ENCODE data around the gene IFNL2. TPM values are rescaled to one million over a fixed set of nuclear protein-coding genes. Genes with fewer than 3 reads are reported as not detected.

IFNL2 gene
- polyA plus RNA-seq, 1 donor from 2014 or later = not detected

DNA sequence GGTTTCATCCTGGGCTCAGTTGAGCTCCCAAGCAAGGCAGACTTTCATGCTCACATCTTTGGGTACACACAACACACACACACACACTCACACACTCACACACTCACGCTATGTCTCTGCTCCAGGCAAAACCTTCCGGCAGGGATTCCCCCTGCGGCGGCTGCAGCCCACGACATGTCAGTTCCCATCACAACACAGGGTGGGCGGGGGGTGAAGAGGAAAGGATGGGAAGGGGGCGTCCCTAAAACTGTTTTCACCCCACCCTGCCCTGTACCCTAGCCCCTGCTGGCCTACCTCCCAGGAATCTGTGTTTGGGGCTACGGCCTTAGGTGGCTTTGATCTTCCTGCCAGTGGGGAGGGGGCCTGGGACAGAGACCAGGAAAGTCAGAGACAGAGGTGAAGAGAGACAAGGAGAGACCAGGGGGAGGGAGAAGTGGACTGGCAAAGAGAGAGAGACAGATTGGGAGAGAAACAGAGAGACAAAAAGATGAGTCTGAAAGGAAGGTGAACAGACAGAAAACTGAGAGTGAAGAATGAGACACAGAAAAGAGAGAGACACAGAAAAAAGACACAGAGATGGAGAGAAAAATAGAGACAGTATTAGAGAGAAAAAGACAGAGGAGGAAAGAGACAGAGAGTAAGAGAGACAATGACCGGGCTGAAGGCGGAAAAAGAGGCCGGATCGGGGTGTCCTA lies 48.6 kb downstream of the IFNL2 start:
- no peak overlapping the region for H2AFZ ChIP-seq (ENCODE audit: low read depth, low read length)
- no peaks in the 10 kb centered on the region for H4K20me1 ChIP-seq (ENCODE audit: insufficient read depth)
- TF ChIP-seq MXI1 (conservative IDR thresholded peaks at IDR 0.05; ENCODE audit: poor library complexity, severe bottlenecking) = no peak
- no peak for TF ChIP-seq TAF1 (IDR thresholded peaks at IDR 0.05; ENCODE audit: low read depth)
- TF ChIP-seq EZH2 (IDR thresholded peaks at IDR 0.05; ENCODE audit: borderline replicate concordance, insufficient read depth, low read length, poor library complexity, severe bottlenecking) = no peak
- TF ChIP-seq EP300 (conservative IDR thresholded peaks at IDR 0.05; ENCODE audit: poor library complexity, severe bottlenecking) = no peak
- TF ChIP-seq, protein P1, sequence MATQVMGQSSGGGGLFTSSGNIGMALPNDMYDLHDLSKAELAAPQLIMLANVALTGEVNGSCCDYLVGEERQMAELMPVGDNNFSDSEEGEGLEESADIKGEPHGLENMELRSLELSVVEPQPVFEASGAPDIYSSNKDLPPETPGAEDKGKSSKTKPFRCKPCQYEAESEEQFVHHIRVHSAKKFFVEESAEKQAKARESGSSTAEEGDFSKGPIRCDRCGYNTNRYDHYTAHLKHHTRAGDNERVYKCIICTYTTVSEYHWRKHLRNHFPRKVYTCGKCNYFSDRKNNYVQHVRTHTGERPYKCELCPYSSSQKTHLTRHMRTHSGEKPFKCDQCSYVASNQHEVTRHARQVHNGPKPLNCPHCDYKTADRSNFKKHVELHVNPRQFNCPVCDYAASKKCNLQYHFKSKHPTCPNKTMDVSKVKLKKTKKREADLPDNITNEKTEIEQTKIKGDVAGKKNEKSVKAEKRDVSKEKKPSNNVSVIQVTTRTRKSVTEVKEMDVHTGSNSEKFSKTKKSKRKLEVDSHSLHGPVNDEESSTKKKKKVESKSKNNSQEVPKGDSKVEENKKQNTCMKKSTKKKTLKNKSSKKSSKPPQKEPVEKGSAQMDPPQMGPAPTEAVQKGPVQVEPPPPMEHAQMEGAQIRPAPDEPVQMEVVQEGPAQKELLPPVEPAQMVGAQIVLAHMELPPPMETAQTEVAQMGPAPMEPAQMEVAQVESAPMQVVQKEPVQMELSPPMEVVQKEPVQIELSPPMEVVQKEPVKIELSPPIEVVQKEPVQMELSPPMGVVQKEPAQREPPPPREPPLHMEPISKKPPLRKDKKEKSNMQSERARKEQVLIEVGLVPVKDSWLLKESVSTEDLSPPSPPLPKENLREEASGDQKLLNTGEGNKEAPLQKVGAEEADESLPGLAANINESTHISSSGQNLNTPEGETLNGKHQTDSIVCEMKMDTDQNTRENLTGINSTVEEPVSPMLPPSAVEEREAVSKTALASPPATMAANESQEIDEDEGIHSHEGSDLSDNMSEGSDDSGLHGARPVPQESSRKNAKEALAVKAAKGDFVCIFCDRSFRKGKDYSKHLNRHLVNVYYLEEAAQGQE (IDR thresholded peaks at IDR 0.05; ENCODE audit: borderline replicate concordance) = no peak
- no peak for TF ChIP-seq RAD21 (conservative IDR thresholded peaks at IDR 0.05)
- TF ChIP-seq, protein P2, sequence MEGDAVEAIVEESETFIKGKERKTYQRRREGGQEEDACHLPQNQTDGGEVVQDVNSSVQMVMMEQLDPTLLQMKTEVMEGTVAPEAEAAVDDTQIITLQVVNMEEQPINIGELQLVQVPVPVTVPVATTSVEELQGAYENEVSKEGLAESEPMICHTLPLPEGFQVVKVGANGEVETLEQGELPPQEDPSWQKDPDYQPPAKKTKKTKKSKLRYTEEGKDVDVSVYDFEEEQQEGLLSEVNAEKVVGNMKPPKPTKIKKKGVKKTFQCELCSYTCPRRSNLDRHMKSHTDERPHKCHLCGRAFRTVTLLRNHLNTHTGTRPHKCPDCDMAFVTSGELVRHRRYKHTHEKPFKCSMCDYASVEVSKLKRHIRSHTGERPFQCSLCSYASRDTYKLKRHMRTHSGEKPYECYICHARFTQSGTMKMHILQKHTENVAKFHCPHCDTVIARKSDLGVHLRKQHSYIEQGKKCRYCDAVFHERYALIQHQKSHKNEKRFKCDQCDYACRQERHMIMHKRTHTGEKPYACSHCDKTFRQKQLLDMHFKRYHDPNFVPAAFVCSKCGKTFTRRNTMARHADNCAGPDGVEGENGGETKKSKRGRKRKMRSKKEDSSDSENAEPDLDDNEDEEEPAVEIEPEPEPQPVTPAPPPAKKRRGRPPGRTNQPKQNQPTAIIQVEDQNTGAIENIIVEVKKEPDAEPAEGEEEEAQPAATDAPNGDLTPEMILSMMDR (IDR thresholded peaks at IDR 0.05; ENCODE audit: poor library complexity, severe bottlenecking) = no peak
- no peak for TF ChIP-seq SMC3 (conservative IDR thresholded peaks at IDR 0.05; ENCODE audit: poor library complexity)
- no peaks in the 10 kb centered on the region for H3F3A ChIP-seq (ENCODE audit: insufficient read depth, low read length, poor library complexity, severe bottlenecking)
- H3K9ac ChIP-seq (ENCODE audit: low read length) = no peak overlapping the region
- no peak overlapping the region for H3K4me2 ChIP-seq (ENCODE audit: low read length)
- H3K4me3 ChIP-seq (ENCODE audit: low read length) = no peak overlapping the region
- H3K9me2 ChIP-seq (ENCODE audit: insufficient read depth, low read length) = no peaks in the 10 kb centered on the region
- no peaks in the 10 kb centered on the region for H3K9me3 ChIP-seq (ENCODE audit: low read length)
- no peaks in the 10 kb centered on the region for H3K27me3 ChIP-seq (ENCODE audit: insufficient read depth, low read depth, low read length)
- no peaks in the 10 kb centered on the region for H3K79me2 ChIP-seq (replicated peaks; ENCODE audit: insufficient read depth, low read length)
- no peak overlapping the region for H3K27ac ChIP-seq (ENCODE audit: low read length)
- no peaks in the 10 kb centered on the region for H3K36me3 ChIP-seq (ENCODE audit: insufficient read depth, low read length)

DNA sequence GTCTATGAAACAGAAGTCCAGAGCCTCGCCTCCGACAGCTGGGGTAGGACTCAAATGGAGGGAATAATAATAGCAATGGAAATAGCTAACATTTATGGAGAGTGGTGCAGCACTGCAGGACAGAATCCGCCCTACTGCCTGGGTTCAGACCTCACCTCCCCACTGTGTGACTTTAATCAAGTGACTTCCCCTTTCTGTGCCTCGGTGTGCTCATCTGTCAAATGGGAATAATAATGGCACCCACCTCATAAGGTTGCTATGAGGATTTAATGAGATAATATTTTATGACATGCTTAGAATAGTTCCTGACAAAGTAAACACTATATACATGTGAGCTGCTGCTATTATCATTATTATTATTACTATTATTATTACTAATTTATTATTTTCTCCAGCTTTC lies 49.3 kb downstream of the IFNL2 start:
- H3K4me2 ChIP-seq (ENCODE audit: low read length) = no peak overlapping the region
- no peaks in the 10 kb centered on the region for H3K79me2 ChIP-seq (replicated peaks; ENCODE audit: insufficient read depth, low read length)
- H3K27me3 ChIP-seq (ENCODE audit: insufficient read depth, low read depth, low read length) = no peaks in the 10 kb centered on the region
- H3K4me3 ChIP-seq (ENCODE audit: low read length) = no peak overlapping the region
- H3K27ac ChIP-seq (ENCODE audit: low read length) = no peak overlapping the region
- H4K20me1 ChIP-seq (ENCODE audit: insufficient read depth) = no peaks in the 10 kb centered on the region
- H3K36me3 ChIP-seq (ENCODE audit: insufficient read depth, low read length) = no peaks in the 10 kb centered on the region
- no peaks in the 10 kb centered on the region for H3F3A ChIP-seq (ENCODE audit: insufficient read depth, low read length, poor library complexity, severe bottlenecking)
- H3K9me3 ChIP-seq (ENCODE audit: low read length) = no peaks in the 10 kb centered on the region
- H2AFZ ChIP-seq (ENCODE audit: low read depth, low read length) = no peak overlapping the region
- no peak overlapping the region for H3K9ac ChIP-seq (ENCODE audit: low read length)
- H3K9me2 ChIP-seq (ENCODE audit: insufficient read depth, low read length) = no peaks in the 10 kb centered on the region
- TF ChIP-seq POLR2AphosphoS5 (IDR thresholded peaks at IDR 0.05) (no peak), EZH2 (IDR thresholded peaks at IDR 0.05; ENCODE audit: borderline replicate concordance, insufficient read depth, low read length, poor library complexity, severe bottlenecking) (no peak), TAF1 (IDR thresholded peaks at IDR 0.05; ENCODE audit: low read depth) (no peak), RAD21 (conservative IDR thresholded peaks at IDR 0.05) (no peak)
- TF ChIP-seq, protein P2 (IDR thresholded peaks at IDR 0.05; ENCODE audit: poor library complexity, severe bottlenecking) = no peak

Data from neural cell (in vitro differentiated cells).